CD4-positive, alpha-beta memory T cell (primary cell): ENCODE data around the gene SLC10A7. TPM values are rescaled to one million over a fixed set of nuclear protein-coding genes. Genes with fewer than 3 reads are reported as not detected.
A peak's percentile ranks its signal among the peaks of the same experiment; 100 is the strongest.
"Not testable (repeated sequence)": the region's sequence is repeated elsewhere in the genome, so short reads cannot be mapped to it uniquely, and the experiment has no call there.

ENCODE experiments used
- CTCF ChIA-PET: fragments of 350-600 bp; sonication (Branson Sonifier 250); formaldehyde crosslinking; loops from one replicate; lab custom pipeline; 2021; ENCODE audit warnings: inconsistent platforms; ENCODE audit not compliant: partially characterized antibody; lab: Charles Lee
- POLR2A ChIA-PET: fragments of 350-600 bp; sonication (Branson Sonifier 250); formaldehyde crosslinking; loops from one replicate; lab custom pipeline; 2021; ENCODE audit not compliant: partially characterized antibody; lab: Charles Lee
- DNase-seq, 5 donors: peaks; one replicate each; pipeline versions ENCODE4 v3.0.0 to v3.0.0-alpha.2; 2020 to 2022; ENCODE audit warnings: mixed read lengths in 1 of 5
- H3K27ac ChIP-seq: one replicate; pipeline ENCODE4 v1.7.0; 2013; ENCODE audit warnings: low read depth, low read length
- H3K27me3 ChIP-seq: 2 replicates; pipeline ENCODE4 v1.7.0; 2013; ENCODE audit warnings: mild to moderate bottlenecking, low read length, moderate library complexity; ENCODE audit not compliant: insufficient read depth
- H3K36me3 ChIP-seq: 2 replicates; pipeline ENCODE4 v1.7.0; 2013; ENCODE audit warnings: mild to moderate bottlenecking, low read length, moderate library complexity; ENCODE audit not compliant: insufficient read depth
- H3K4me1 ChIP-seq: 2 replicates; pipeline ENCODE4 v1.7.0; 2013; ENCODE audit warnings: mild to moderate bottlenecking, low read length, moderate library complexity; ENCODE audit not compliant: insufficient read depth
- H3K4me3 ChIP-seq, 2 donors: one replicate each; pipeline ENCODE4 v1.7.0; 2013; ENCODE audit warnings: low read length in 2 of 2, mild to moderate bottlenecking in 1 of 2
- H3K9me3 ChIP-seq, 2 donors: one replicate each; pipeline ENCODE4 v1.7.0; 2013; ENCODE audit warnings: low read length in 2 of 2, control low read depth in 1 of 2; ENCODE audit not compliant: control insufficient read depth in 1 of 2
- H3K27ac Mint-ChIP-seq, 7 donors: one replicate each; pipeline ENCODE4 v1.8.0; 2020 to 2021; ENCODE audit warnings: mixed read lengths in 7 of 7, mild to moderate bottlenecking in 6 of 7, inconsistent platforms in 3 of 7, moderate library complexity in 3 of 7
- H3K27me3 Mint-ChIP-seq, 2 donors: one replicate each; pipeline ENCODE4 v1.8.0; 2020 to 2021; ENCODE audit warnings: mixed read lengths in 2 of 2
- H3K36me3 Mint-ChIP-seq, 2 donors: one replicate each; pipeline ENCODE4 v1.8.0; 2020 to 2021; ENCODE audit warnings: mixed read lengths in 2 of 2, inconsistent platforms in 1 of 2, mild to moderate bottlenecking in 1 of 2
- H3K4me1 Mint-ChIP-seq, 4 donors: one replicate each; pipeline ENCODE4 v1.8.0; 2020 to 2021; ENCODE audit warnings: mixed read lengths in 4 of 4, mild to moderate bottlenecking in 1 of 4
- H3K4me3 Mint-ChIP-seq, 8 donors: one replicate each; pipeline ENCODE4 v1.8.0; 2020 to 2021; ENCODE audit warnings: mixed read lengths in 8 of 8, mild to moderate bottlenecking in 7 of 8, moderate library complexity in 6 of 8, inconsistent platforms in 3 of 8
- H3K9me3 Mint-ChIP-seq, 8 donors: one replicate each; pipeline ENCODE4 v1.8.0; 2020 to 2021; ENCODE audit warnings: mixed read lengths in 8 of 8, mild to moderate bottlenecking in 5 of 8, inconsistent platforms in 3 of 8, moderate library complexity in 1 of 8
- intact Hi-C: fragments of 100-400 bp; cut with micrococcal nuclease; formaldehyde crosslinking; loops from one replicate; pipeline ENCODE4 v1.15.1; 2023
- polyA plus RNA-seq, 2 donors: library from polyadenylated mRNA; unstranded; fragments of 300-500 nt; fragmentation: Illumina TruSeq; gene quantifications; one replicate each; pipeline ENCODE4 v1.2.3, GENCODE V29; 2021
- total RNA-seq, 2 experiments: library from RNA; stranded (reverse); gene quantifications; one replicate each; pipeline ENCODE4 v1.2.3, GENCODE V29; 2021

The SLC10A7 gene
- total and polyA plus RNA-seq, 4 experiments from 2014 or later, result 9.0 to 17.7 (median 10.1) TPM

DNA sequence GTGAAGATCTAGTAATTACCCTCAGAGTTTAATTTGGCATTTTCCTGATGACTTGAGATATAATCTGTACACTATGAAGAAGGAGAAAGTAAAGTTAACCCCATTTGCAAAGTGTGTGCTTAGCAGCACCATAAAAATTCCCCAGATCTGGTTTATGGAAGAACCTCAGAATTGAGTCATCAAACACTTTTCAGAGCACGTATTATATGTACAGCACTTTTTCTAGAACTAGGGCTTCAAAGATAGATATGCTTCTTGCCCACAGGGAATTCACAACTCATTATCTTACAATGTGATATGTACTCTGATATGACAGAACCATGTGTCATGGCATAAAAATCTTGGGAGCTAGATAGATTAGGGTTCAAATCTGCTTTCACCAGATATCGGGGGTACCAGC lies 150.9 kb downstream of the SLC10A7 start:
- no peak overlapping the region for H3K4me3 ChIP-seq
- no peaks in the 10 kb centered on the region for H3K36me3 ChIP-seq
- Mint-ChIP-seq H3K4me1 (peaks cover 0 to 40% (median 10%) of the 10 kb centered on the region in 4 donors), H3K36me3 (no peaks in the 10 kb centered on the region), H3K27me3 (no peaks in the 10 kb centered on the region), H3K4me3 (no peak overlapping the region), H3K27ac (no peak overlapping the region), H3K9me3 (no peaks in the 10 kb centered on the region)
- POLR2A ChIA-PET, result no interaction called here
- no peaks in the 10 kb centered on the region for H3K27me3 ChIP-seq
- CTCF ChIA-PET, result no interaction called here
- no peak for DNase-seq
- H3K27ac ChIP-seq, result no peak overlapping the region
- intact Hi-C loops, result no loop called here
- no peaks in the 10 kb centered on the region for H3K4me1 ChIP-seq
- H3K9me3 ChIP-seq, result no peaks in the 10 kb centered on the region

DNA sequence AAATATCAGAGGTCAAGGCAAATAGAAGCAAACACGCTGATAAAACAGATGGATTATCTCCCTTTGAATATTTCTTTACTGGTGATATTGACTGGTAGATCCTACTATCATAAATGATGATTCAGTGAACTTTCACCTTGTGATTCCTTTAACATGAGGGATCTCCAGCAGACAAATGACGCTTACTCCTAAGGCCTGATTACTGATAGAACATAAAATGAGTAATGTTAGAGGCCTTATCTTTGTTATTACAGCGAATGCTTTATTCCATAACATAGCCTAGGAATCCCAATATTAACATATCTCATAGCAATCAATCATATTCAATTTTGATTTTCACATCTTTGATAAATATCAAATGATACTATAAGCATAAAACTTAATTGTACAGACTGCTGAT lies 152.3 kb downstream of the SLC10A7 start:
- no peaks in the 10 kb centered on the region for H3K27me3 Mint-ChIP-seq
- H3K4me1 ChIP-seq, result no peaks in the 10 kb centered on the region
- no peak for DNase-seq
- H3K36me3 Mint-ChIP-seq, result no peaks in the 10 kb centered on the region
- peaks cover 0 to under 1% (median 0%) of the 10 kb centered on the region in 8 donors for H3K9me3 Mint-ChIP-seq
- H3K27me3 ChIP-seq, result no peaks in the 10 kb centered on the region
- CTCF ChIA-PET, result no interaction called here
- POLR2A ChIA-PET, result no interaction called here
- H3K36me3 ChIP-seq, result no peaks in the 10 kb centered on the region
- no peak overlapping the region for H3K27ac ChIP-seq
- H3K27ac Mint-ChIP-seq, result no peak overlapping the region
- H3K4me3 Mint-ChIP-seq, result no peak overlapping the region
- H3K4me1 Mint-ChIP-seq, result peaks cover 0 to 33% (median 10%) of the 10 kb centered on the region in 4 donors
- intact Hi-C loops, result no loop called here
- no peak overlapping the region for H3K4me3 ChIP-seq
- H3K9me3 ChIP-seq, result no peaks in the 10 kb centered on the region

DNA sequence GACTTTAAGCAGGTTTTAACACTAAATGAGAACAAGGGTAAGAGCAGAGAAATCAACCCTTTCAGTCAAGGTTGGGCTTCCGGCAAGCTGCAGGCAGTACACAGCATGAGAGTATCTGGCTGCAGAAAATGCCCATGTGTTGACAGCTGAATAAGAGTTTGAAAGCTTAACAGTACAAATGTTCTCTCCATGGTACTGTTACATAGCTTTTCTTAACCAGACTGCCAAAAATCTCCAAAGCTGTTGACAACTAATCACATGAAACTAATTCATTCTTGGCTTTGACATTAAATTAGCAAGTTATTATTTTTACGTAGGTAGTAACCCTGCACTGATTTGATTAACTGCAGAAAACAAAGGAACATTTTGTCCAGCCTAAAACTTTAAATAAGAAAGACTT lies 153.5 kb downstream of the SLC10A7 start:
- H3K27me3 Mint-ChIP-seq, result no peaks in the 10 kb centered on the region
- H3K4me1 Mint-ChIP-seq, result peaks cover 0 to 37% (median 10%) of the 10 kb centered on the region in 4 donors
- Histone ChIP-seq H3K27ac (no peak overlapping the region), H3K4me1 (no peaks in the 10 kb centered on the region), H3K9me3 (no peaks in the 10 kb centered on the region), H3K36me3 (no peaks in the 10 kb centered on the region), H3K4me3 (no peak overlapping the region), H3K27me3 (no peaks in the 10 kb centered on the region)
- H3K4me3 Mint-ChIP-seq, result no peak overlapping the region
- intact Hi-C loops, result no loop called here
- DNase-seq, result no peak
- POLR2A ChIA-PET, result no interaction called here
- peaks cover 0 to 12% (median 7%) of the 10 kb centered on the region in 8 donors for H3K9me3 Mint-ChIP-seq
- CTCF ChIA-PET, result no interaction called here
- H3K36me3 Mint-ChIP-seq, result peaks cover 4 to 5% of the 10 kb centered on the region in 2 donors
- H3K27ac Mint-ChIP-seq, result peak overlapping the region in 1 of 7 donors; percentile 0

DNA sequence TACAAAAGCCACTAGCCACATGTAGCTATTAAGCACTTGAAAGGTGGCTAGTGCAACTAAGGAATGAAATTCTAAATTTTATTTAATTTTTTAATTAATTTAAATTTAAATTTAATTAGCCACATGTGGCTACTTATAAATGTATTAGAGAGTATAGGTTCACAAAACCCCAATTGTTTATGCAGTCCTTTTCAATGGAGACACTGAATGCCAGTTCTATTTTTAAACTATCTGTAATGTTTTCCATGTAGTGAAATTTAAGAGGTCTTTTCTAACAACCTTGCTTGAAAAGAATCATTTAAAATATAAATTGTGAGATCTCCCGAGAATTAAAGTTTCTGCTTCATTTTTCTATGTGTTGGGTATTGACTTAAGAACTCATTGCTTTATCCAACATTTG lies 154.4 kb downstream of the SLC10A7 start:
- peaks cover 6 to 10% of the 10 kb centered on the region in 2 donors for H3K36me3 Mint-ChIP-seq
- Histone ChIP-seq H3K4me1 (no peaks in the 10 kb centered on the region), H3K27ac (no peak overlapping the region), H3K4me3 (no peak overlapping the region), H3K36me3 (no peaks in the 10 kb centered on the region), H3K9me3 (no peaks in the 10 kb centered on the region), H3K27me3 (no peaks in the 10 kb centered on the region)
- no peak overlapping the region for H3K4me3 Mint-ChIP-seq
- ChIA-PET CTCF (no interaction called here), POLR2A (no interaction called here)
- DNase-seq, result no peak
- H3K9me3 Mint-ChIP-seq, result peaks cover 2 to 19% (median 12%) of the 10 kb centered on the region in 8 donors
- no peaks in the 10 kb centered on the region for H3K27me3 Mint-ChIP-seq
- no peak overlapping the region for H3K27ac Mint-ChIP-seq
- intact Hi-C loops, result no loop called here
- peaks cover 0 to 37% (median 10%) of the 10 kb centered on the region in 4 donors for H3K4me1 Mint-ChIP-seq

DNA sequence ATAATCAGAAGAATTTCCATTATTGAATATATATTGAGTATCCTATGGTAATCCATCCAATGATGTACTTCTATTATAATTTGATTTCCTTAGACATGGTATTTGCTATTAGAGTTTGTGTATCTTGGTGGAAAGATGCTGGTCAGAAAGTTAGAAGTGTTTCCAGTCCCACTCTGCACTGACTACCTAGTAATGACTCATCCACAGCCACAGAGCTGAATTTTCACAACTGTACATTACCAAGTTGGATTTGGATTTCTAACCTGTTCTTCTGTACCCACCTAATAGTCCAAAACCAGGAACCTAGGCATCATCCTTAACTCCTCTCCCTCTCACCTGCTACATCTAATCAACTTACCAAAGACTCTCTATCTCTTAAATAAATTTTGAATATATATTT lies 162.0 kb downstream of the SLC10A7 start:
- no peak overlapping the region for H3K27ac ChIP-seq
- Mint-ChIP-seq H3K4me1 (peaks cover 0 to 4% (median 0%) of the 10 kb centered on the region in 4 donors), H3K27ac (no peak overlapping the region), H3K27me3 (no peaks in the 10 kb centered on the region), H3K4me3 (no peak overlapping the region), H3K9me3 (peaks cover 2 to 37% (median 23%) of the 10 kb centered on the region in 8 donors), H3K36me3 (peaks cover 16 to 36% of the 10 kb centered on the region in 2 donors)
- CTCF ChIA-PET, result no interaction called here
- intact Hi-C loops, result no loop called here
- H3K9me3 ChIP-seq, result no peaks in the 10 kb centered on the region
- no peaks in the 10 kb centered on the region for H3K36me3 ChIP-seq
- H3K27me3 ChIP-seq, result no peaks in the 10 kb centered on the region
- POLR2A ChIA-PET, result no interaction called here
- H3K4me3 ChIP-seq, result no peak overlapping the region
- no peaks in the 10 kb centered on the region for H3K4me1 ChIP-seq
- no peak for DNase-seq

DNA sequence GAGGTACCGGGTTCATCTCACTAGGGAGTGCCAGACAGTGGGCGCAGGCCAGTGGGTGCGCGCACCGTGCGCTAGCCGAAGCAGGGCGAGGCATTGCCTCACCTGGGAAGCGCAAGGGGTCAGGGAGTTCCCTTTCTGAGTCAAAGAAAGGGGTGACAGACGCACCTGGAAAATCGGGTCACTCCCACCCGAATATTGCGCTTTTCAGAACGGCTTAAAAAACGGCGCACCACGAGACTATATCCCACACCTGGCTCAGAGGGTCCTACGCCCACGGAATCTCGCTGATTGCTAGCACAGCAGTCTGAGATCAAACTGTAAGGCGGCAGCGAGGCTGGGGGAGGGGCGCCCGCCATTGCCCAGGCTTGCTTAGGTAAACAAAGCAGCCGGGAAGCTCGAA lies 171.6 kb downstream of the SLC10A7 start:
- H3K36me3 Mint-ChIP-seq, H3K27me3 Mint-ChIP-seq, POLR2A ChIA-PET, H3K4me3 ChIP-seq, intact Hi-C loops, H3K27ac ChIP-seq, H3K4me1 ChIP-seq, H3K36me3 ChIP-seq, CTCF ChIA-PET, H3K9me3 Mint-ChIP-seq, DNase-seq, H3K27me3 ChIP-seq, H3K9me3 ChIP-seq, H3K27ac Mint-ChIP-seq: not testable (repeated sequence)
- Mint-ChIP-seq H3K4me3 (peak overlapping the region in 2 of 8 donors; percentile 41 to 44), H3K4me1 (peaks cover 0 to 11% (median 8%) of the 10 kb centered on the region in 4 donors)

DNA sequence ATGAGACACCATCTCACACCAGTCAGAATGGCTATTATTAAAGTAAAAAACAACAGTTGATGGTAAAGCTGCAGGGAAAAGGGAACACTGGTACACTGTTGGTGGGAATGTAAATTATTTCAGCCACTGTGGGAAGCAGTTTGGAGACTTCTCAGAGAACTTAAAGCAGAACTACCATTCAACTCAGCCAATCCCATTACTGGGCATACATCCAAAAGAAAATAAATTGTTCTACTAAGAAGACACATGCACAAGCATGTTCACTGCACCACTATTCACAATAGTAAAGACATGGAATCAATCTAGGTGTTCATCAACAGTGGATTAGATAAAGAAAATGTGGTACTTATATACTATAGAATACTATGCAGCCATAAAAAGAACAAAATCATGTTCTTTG lies 172.4 kb downstream of the SLC10A7 start:
- no peak for DNase-seq
- Mint-ChIP-seq H3K36me3 (no peaks in the 10 kb centered on the region), H3K4me1 (peaks cover 0 to 11% (median 8%) of the 10 kb centered on the region in 4 donors), H3K27ac (peak overlapping the region in 2 of 7 donors; percentile 2 to 80), H3K4me3 (peak overlapping the region in 3 of 8 donors; percentile 36 to 76 (median 58)), H3K9me3 (peaks cover 0 to 3% (median 0%) of the 10 kb centered on the region in 8 donors), H3K27me3 (no peaks in the 10 kb centered on the region)
- POLR2A ChIA-PET, result no interaction called here
- H3K27me3 ChIP-seq, result no peaks in the 10 kb centered on the region
- CTCF ChIA-PET, result no interaction called here
- H3K4me3 ChIP-seq, result no peak overlapping the region
- no peak overlapping the region for H3K27ac ChIP-seq
- no peaks in the 10 kb centered on the region for H3K9me3 ChIP-seq
- no peaks in the 10 kb centered on the region for H3K36me3 ChIP-seq
- H3K4me1 ChIP-seq, result no peaks in the 10 kb centered on the region
- intact Hi-C loops, result loop anchor here (5.0 kb wide), 1 partner anchor 173 kb away; the partner anchor contains the start of gene SLC10A7
